Measurements from ENCODE around the gene SLC17A9.

Gene SLC17A9

DNA sequence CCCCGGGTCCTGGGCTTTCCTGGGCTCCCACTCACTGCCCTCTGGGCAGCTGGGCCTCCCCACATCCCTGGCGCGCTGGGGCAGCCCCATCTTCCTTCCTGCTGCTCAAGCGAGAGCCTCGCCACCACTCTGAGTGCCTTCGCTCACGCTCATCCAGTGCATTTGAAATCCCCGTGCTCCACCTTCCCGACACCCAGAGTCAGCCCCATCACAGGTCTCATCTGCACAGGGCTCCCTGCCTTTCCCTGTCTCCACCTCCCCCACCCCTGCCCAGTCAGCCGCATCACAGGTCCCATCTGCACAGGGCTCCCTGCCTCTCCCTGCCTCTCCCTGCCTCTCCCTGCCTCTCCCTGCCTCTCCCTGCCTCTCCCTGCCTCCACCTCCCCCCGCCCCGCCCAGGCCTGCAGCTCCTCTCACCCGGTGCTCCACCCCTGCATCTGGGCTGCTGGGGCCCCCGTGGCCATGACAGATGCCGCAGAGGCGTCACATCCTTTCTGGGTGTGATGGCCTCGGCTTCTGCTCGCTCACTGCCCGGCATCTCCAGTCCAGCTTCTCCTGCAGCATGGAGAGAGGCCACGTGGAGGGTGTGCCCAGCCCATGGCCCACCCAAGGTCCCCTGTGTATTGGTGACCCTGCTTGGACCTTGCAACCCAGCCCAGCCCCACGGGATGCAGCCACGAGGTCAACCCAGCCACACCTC, 63.3 kb downstream of the SLC17A9 start:
- no peak for DNase-seq

DNA sequence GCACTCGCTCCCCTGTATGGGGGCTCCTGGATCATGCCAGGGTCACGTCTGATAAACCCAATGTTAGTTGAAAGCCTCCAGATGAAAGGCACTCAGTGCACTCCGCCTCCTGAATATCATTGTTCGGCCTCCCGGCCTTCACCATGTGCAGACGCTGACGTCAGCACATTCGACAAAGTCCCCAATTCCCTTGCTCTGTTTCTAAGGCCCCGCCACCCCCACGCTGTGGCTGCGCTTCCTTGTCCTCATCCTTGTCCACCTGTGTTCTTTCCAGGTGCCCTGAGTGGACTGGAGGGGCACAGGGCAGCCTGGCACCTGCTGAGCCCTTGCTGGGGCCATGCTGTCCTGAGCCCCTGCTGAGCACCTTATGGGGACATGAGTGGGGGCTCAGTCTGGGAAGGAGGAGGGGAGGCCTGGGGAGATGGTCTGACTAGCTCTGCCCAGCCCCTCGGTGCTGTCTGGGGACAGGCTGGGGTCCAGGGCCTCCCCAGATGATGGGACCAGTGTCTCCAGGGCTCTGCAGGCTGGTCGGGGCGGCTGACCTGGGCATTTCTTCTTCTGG, 64.1 kb downstream of the SLC17A9 start:
- no peak for DNase-seq

DNA sequence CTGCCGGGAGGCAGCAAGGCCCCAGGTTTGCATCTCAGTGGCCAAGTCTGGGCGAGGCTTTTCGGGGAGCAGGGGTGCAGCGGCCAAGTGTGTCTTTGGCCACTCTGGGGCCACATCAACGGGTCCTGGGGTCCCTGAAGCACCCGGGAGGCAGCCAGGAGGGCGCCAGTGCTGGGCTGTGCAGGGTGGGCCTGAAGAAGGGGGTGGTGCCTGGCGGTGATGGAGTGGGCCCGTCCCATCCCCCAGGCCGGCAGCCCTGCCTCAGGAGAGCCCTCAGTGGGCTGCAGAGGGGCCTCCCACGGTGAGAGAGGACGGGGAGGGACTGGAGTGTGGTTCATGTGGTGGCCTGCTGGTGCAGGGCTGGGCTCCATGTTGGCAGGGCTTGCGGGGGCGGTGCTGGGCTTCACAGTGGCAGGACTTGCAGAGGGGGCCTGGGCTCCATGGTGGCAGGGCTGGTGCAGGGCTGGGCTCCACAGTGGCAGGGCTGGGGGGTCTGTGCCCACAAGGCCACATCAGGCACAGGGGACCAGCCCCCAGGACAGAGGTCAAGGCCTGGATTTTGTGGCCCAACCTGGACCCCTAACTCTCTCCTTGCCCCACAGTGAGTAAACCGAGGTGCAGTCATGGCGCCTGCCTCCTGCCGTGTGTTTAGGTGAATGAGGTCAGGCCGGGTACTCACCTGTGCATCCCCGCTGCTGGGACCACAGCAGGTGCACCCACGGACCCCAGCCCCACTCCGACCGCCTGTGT, 64.7 kb downstream of the SLC17A9 start:
- DNase-seq: no peak

DNA sequence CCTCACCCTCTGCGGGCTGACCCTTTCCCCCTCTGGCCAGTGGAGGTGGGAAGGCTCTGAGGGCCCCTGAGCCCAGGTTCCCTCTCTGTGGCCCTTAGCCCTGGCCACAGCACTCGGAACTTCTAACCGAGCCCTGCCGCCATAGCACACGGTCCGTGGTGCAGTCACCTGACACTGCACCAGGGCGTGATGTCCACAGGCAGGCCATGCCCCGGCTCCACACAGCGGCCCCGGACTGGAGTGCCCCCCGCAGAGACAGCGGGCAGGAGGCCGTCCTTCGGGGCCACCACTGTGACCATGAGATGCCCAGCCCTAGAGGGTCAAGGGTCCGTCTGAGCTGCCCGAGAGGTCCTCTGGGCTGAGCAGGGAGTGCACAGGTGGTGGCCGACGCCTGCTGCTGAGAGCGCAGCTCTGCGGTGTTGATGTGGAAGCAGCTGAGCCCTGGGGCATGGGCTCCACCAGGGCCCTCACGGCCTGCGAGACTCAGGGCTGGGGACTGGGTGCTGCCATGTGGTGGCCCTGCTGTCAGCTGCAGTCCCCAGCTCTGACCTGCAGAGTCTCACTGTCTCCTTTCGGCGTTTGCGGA, 65.4 kb downstream of the SLC17A9 start:
- DNase-seq: no peak

Measured in hypothalamus (tissue), 51 donors.